Right lobe of liver (tissue), 4 donors: ENCODE measurements around the gene RRP15.

Experiments used
- CTCF ChIP-seq, 4 donors: fragments of 200-600 bp in 3 of 4; fragments of 450-650 bp in 1 of 4; IDR thresholded peaks; one replicate each; pipeline versions ENCODE4 v1.5.1 to v1.8.0; 2016 to 2022; ENCODE audit warnings: antibody characterized with exemption in 4 of 4, mild to moderate bottlenecking in 2 of 4
- POLR2A ChIP-seq: fragments of 450-650 bp; IDR thresholded peaks from one replicate; pipeline ENCODE4 v1.6.1; 2017; ENCODE audit warnings: antibody characterized with exemption, mild to moderate bottlenecking
- donor health status: DM: no; HTN: no; CAD: no.
- donor health status: DM: no; HTN: no; CAD: no.
- donor health status: DM: no; HTN: yes; CAD: no.

GRCh38 chr1:218369688-218370511, 84.8 kb downstream of the RRP15 start:
- TF ChIP-seq CTCF (IDR thresholded peaks at IDR 0.05) (no peak), POLR2A (no peak)
